Measurements from ENCODE around the gene GNG14.
"Not testable (repeated sequence)": the region's sequence is repeated elsewhere in the genome, so short reads cannot be mapped to it uniquely, and the experiment has no call there.

GNG14 gene

DNA sequence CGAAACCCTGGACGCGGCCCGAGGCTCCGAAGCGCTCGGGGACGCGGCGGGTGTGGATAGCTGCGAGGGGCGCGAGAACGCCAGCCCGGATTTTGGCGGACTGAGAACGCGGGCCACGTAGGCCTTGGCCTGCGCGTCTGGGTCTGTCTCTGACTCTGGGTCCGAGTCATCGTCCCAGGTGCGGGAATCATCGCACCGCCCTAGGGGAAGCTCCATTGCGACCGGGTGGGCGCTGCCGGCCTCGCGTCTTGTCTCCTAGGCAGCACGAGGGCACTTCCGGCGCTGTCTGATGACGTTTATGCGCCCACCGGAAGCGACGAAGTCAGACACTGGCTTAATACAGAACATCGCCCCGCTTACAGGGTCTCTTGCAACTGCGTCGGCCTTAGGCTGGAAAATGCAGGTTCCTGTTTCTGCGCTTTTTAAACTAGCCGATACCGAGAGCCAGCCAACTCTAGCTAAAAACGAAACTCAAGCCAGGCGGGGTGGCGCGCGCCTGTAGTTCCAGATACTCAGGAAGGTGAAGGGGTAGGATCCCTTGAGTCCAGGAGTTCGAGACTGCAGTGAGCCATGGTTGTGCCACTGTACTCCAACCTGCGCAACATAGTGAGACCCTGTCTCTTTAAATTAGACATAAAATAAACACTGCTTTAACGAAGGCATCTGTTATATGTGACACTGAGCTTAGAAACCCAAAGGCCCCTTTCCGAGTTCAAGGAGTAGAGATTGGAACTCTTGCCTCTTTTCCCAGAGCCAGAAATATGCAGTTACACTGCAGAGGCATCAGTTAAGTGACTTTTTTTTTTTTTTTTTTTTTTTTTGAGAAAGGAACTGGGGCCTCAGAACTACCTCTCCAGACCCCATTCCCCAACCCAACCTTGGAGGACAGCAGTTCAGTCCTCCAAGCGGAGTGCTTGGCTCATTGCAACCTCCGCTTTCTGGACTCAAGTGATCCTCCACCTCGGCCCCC is 8.9 kb downstream of the GNG14 start, which contains the start of gene FBXW9:
Gene FBXW9, minus strand, starts transcription at position 266 of the 970 bp plus-strand sequence. Its CDS starts 50 bp downstream, at position 216.
- peak; percentile 95 for DNase-seq (ENCODE audit: low read depth)

DNA sequence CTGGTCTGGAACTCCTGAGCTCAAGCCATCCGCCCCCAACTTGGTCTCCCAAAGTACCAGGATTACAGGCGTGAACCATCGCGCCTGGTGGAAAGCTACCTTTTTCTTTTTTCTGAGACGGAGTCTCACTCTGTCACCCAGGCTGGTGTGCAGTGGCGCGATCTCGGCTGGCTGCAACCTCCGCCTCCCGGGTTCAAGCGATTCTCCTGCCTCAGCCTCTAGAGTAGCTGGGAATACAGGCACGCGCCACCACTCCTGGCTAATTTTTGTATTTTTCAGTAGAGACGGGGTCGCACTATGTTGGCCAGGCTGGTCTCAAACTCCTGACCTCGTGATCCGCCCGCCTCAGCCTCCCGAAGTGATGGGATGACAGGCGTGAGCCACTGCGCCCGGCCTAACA is 9.6 kb downstream of the GNG14 start:
- not testable (repeated sequence) for DNase-seq (ENCODE audit: low read depth)

- DNase-seq (ENCODE audit: low read depth), result no peak
These were observed 10.3 kb downstream of the GNG14 start for GRCh38 chr19:12698138-12698537.

GRCh38 chr19:12701596-12702282 is 13.9 kb downstream of the GNG14 start:
- no peak for DNase-seq (ENCODE audit: low read depth)

DNA sequence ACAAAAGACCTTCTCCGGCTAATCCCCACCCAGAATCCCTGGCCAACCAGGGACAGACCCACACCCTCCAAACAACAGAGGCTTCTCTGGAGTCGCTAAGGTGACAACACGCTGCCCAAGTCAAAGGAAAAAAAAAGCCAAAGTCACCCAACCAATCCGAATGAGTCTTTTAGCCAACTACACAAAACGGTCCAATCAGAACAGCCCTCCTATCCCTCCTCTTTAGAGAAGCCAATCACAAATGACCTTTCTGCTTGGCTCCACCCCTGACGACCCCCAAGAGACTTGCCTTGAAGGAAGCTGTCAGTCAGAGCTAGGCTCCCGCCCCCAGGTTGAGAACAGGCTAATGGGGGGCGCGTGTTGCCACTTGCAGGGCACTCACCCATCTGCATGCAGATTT is 15.2 kb downstream of the GNG14 start:
- no peak for DNase-seq (ENCODE audit: low read depth)

DNA sequence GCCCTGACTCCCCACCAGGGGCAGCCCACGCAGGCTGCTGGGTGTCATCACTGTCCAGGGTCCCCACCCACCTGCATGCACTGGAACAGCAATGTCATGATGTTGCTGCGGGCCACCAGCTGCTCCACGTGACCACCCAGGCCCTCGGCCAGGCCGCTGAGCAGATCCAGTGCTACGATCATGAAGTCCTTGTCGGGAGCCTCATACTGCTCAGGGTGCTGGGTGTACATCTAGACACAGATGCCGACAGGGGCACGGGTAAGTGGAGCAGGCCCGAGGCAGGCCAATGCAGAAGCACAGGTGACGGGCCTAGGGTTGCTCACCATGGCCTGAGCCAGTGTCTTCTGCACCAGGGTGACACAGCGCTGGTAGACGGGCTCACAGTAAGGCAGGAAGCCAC is 17.4 kb downstream of the GNG14 start:
- no peak for DNase-seq (ENCODE audit: low read depth)

DNA sequence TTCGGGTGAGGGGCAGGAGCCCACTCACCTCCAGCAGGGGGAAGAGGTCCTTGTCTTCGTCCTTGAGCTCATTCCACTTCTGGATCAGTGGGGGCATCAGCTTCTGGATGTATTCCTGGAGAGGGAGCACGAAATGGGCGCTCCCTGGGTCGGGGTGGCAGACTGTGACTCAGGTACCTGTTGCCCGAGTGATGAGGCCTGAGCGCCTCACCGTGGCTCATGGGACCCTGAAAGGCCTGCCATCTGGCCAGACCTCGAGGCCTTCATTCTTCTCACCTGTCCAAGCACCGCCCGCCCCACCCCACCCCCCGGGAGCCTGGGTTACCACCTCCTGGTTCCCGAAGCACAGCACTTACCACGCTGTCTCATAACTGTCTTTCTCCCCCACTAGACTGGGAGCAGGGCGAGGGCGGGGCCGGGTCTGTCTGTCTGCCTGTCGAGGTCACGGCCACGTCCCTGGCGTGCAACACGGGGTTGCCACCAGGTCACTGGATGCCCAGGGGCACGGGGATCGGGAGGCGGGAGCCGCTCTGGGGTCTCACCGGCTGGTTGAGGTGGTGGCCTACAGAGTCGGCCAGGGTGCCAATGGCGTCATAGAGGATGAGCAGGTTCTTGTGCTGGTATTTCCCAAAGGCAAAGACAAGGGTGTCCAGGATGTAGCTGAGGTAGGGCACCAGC is 18.0 kb downstream of the GNG14 start:
- no peak for DNase-seq (ENCODE audit: low read depth)

- no peak for DNase-seq (ENCODE audit: low read depth)
These were observed 18.5 kb downstream of the GNG14 start for GRCh38 chr19:12706332-12706718.

DNA sequence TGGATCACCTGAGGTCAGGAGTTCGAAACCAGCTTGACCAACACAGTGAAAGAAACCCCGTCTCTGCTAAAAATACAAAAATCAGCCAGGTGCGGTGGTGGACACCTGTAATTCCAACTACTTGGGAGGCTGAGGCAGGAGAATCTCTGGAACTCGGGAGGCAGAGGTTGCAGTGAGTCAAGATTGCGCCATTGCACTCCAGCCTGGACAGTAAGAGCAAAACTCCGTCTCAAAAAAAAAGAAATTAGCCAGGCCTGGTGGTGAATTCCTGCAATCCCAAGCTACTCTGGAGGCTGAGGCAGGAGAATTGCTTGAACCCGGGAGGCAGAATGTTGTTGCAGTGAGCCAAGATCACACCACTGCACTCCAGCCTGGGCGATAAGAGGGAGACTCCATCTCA is 20.8 kb downstream of the GNG14 start:
- no peak for DNase-seq (ENCODE audit: low read depth)

GRCh38 chr19:12711187-12711586 is 23.4 kb downstream of the GNG14 start:
- no peak for DNase-seq (ENCODE audit: low read depth)

GRCh38 chr19:12712077-12712476 is 24.3 kb downstream of the GNG14 start:
- DNase-seq (ENCODE audit: low read depth), result not testable (repeated sequence)

DNA sequence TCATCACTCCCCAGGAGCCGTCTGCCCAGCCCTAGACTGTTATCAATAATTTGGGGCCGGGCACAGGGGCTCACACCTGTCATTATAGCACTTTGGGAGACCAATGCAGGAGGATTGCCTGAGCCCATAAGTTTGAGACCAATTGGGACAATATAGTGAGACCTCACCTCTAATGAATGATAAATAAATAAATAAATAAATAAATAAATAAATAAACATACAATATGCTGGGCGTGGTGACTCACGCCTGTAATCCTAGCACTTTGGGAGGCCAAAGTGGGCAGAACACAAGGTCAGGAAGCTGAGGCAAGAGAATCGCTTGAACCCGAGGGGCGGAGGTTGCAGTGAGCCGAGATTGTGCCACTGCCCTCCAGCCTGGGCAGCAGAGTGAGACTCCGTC is 25.5 kb downstream of the GNG14 start:
- DNase-seq (ENCODE audit: low read depth), result not testable (repeated sequence)

DNA sequence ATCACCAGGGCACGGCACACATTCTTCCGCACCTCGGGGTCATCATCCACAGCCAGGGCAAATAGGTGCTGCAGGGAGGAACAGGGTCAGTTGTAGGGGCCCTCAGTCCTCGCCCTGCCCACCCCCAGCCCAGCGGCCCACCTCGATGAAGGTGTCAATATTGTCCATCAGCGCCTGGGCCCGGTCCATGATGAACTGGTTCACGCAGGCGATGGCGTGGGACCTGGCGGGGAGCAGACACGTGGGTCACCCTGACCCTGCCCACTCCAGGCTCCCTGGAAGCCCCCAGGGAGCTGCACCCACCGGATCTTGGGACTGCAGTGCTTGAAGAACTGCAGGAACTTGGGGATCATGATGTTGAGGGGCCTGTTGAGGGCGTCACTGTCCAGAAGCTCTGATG is 27.3 kb downstream of the GNG14 start:
- no peak for DNase-seq (ENCODE audit: low read depth)

DNA sequence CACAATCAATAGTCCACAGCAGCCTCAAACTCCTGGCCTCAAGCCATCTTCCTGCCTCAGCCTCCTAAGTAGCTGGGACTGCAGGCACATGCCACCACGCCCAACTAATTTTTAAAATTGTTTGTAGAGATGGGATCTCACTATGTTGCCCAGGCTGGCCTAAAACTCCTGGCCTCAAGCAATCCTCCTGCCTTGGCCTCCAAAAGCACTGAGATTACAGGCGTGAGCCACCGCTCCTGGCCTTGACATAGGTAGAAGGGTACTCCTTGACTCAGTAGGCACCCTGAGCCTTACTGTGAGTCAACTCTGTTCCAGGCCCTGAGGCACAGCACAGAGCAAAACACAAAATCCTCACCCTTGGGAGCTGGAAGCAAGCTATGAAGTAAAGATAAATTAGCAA is 28.1 kb downstream of the GNG14 start:
- no peak for DNase-seq (ENCODE audit: low read depth)

GRCh38 chr19:12720296-12720695 is 32.5 kb downstream of the GNG14 start:
- no peak for DNase-seq (ENCODE audit: low read depth)

DNA sequence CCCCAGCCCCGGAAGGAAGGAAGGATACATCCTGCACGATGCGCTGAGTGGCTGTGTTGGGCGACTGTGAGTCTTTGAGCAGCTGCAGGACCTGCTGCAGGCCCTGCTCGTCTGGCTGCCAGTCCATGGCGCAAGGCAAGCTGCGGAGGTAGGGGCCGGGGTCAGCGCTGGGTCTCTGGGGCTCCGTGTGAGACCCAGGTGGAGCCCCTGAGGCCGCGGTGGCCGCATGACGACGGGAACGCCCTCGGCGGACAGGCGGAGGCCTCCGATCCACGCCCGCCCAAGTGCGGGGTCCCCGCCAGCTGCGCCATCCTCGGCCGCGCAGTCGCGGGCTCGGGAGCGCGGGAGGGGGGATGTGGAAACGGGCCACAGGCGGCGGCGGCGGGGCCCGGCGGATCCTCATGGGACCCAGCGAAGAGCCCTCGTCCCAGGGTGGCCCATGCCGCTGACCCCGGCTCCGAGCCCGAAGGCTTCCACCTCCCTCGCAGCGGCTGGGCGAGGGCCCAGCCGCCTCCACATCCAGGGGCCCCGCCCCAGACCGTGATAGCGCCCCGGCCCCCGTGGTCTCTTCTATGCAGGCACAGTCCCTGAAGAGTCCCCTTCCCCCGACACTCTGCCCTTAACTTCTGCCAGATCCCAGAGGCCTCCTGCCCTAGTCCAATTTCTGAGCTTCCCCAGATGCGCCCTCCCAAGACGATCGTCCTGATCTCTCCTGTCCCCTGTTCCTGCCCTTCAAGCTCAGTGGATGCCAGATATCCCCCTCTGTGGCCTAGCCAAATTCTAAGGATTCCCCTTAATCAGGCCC is 33.3 kb downstream of the GNG14 start:
- no peak for DNase-seq (ENCODE audit: low read depth)

DNA sequence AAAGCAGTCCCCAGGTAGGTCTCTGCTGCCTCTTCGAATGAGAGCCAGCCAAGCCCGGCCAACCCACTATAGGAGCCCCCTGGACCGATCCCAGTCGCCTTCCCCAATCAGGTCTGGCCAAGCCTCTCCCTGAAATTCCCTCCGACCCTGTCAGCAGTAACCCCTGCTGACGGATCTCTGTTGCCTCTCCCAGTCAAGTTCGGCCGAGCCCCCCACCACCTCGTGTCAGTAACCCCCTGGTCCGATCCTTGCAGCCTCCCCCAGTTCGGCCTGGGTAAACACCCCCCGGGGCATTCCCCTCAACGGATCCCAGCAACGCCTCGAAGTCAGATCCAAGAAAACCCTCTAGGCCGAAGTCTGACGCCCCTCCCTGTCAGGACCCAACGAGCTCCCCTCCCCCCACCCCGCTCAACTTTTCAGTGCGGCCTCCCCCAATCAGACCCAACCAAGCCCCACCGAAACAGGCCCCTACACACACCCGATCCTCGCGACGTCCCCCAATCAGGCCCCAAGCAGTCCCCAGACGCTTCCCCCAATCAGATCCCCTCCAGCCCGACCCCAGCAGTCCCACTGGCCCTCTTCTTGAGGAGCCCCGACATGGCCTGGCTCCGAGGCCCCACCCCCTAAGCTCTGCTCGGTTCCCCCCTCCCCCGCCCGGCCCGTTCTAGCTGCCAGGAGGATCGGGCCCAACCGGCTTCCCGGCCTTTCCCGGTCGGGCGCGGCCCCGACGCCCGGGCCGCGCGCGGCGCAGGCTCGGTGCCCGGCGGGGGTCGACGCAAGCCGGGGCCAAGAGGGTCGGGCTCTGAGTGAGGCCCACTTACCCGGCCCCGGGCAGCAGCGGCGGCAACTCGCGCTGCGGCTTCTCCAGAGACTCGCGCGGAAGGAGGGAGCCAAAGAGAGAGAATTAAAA is 34.1 kb downstream of the GNG14 start:
- DNase-seq (ENCODE audit: low read depth), result peak; percentile 74

GRCh38 chr19:12722566-12723380 is 35.0 kb downstream of the GNG14 start:
- peak; percentile 99 for DNase-seq (ENCODE audit: low read depth)

DNA sequence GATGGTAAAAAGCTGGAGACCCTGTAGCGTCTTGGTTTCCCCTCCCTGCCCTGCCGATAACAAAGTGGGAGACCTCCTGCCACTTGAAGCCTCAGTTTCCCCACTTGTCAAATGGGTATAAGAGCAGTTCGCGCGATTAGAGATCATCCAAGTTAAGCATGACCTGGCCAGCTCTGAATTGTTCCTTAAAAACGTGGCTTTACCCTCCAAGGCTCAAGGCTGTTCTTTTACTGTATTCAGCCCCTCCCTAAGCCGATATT is 35.5 kb downstream of the GNG14 start:
- no peak for DNase-seq (ENCODE audit: low read depth)

All from fibroblast of gingiva (primary cell).